Adipose tissue (tissue), 3 donors: ENCODE data around the gene ARHGEF11. TPM values are rescaled to one million over a fixed set of nuclear protein-coding genes. Genes with fewer than 3 reads are reported as not detected.

Experiments
- H3K27ac ChIP-seq: one replicate; pipeline ENCODE4 v1.5.1; 2013; ENCODE audit warnings: low read depth, low read length
- WGBS, 3 donors: extraction: QIAGEN DNeasy Blood & Tissue Kit; methylation state at CpG; one replicate each; pipeline ENCODE4 v1.1.7; 2013; 5-methylcytosine and 5-hydroxymethylcytosine counted together
- polyA plus RNA-seq, 3 donors: library from polyadenylated mRNA; stranded (reverse); fragments of 200-250 nt; gene quantifications; one replicate each; pipeline ENCODE4 v1.2.3, GENCODE V29; 2013
- donor health status: healthy with polysubstance abuse.
- donor health status: Bipolar disorder and iron deficiency.
- donor health status: healthy.

Gene ARHGEF11
- polyA plus RNA-seq, 3 donors: 7.2 to 18.1 (median 15.2) TPM

DNA sequence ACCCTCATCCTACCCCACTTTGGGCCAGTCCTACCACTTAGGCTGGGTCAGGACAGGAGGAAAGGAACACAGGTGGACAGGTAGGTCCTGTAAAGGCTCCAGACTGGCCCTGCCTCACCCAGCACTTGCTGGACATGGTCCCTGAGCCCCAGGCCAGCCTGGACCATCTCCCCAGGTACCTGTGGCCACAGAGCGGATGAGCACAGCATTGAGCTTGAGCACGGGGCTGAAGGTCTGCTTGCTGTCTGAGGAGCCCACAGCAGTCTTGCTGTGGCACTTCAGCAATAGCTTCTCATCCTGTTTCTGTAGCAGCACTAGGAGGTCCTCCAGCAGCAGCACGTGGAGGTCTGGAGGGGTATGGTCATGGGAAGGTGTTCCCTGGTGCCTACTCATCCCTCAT is 101.8 kb downstream of the ARHGEF11 start:
- no peak overlapping the region for H3K27ac ChIP-seq
- 90 to 94% (median 93%) methylated on average over 3 of the region's 3 CpGs for WGBS, 3 donors

GRCh38 chr1:156942576-156942975 is 103.0 kb downstream of the ARHGEF11 start:
- no peak overlapping the region for H3K27ac ChIP-seq
- 90 to 94% (median 92%) methylated on average over 7 of the region's 7 CpGs for WGBS, 3 donors

DNA sequence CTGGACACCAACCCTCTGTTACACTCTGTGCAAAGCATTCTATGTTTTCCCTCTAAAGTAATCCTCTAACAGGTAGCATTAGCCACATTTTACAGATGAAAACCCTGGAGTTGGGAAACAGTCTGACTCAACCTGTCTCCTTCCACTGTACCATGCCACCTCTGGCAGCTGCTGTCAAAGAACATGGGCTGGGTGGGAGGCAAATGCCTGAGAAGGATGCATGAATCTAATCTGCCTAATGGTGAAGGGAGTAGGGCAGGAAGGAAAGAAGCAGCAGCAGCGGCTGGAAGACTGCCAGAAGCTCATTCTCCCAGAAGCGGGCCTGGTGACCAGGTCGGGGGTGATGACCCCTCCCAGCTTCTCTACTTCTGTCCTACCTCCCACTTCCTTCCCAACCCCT is 103.4 kb downstream of the ARHGEF11 start:
- no peak overlapping the region for H3K27ac ChIP-seq
- 68 to 80% (median 79%) methylated on average over 3 of the region's 3 CpGs for WGBS, 3 donors

DNA sequence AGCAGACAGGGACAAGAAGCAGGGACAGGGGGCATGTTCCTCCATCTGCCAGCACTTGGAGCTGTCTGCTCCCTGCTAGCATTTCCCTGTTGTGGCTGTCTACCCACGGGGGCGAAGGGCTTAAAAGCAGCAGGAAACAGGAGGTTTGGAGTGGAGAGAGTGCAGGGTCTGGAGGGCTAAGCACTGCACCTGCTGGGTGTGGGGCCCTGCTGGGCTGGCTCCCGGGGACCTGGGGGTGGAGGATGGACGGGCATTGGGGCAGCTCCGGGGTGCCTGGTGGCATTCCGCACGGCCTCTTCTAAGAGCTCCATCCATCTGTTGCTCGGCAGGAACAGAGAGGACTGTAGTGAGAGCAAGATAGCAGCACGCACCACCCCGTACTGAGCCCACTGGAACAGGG is 103.9 kb downstream of the ARHGEF11 start:
- H3K27ac ChIP-seq: no peak overlapping the region
- 91 to 93% (median 92%) methylated on average over 10 of the region's 10 CpGs for WGBS, 3 donors

GRCh38 chr1:156939786-156940334 is 105.7 kb downstream of the ARHGEF11 start:
- H3K27ac ChIP-seq: no peak overlapping the region
- WGBS, 3 donors: 91 to 97% (median 93%) methylated on average over 13 of the region's 13 CpGs

DNA sequence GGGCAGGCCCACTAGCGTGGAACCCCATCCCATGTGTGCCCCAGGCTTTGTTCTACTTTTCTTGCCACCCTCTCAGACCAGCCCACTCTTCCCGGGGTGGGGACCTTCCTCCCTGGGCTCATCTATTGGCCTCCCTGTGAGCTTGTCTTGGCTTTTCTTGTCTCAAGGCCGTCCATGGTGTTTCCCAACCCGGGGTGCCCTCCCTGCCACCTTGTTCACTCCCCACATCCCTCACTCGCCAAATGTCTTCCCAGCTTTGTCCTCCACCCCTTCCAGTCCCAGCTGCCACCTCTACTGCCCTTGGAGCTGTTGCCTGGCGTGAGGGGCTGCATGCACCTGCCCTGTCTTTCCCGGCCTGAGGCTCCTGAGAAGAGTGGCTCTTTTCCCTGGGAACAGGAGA is 106.7 kb downstream of the ARHGEF11 start:
- WGBS, 3 donors: 71 to 86% (median 85%) methylated on average over 6 to 7 of the region's 7 CpGs
- no peak overlapping the region for H3K27ac ChIP-seq

DNA sequence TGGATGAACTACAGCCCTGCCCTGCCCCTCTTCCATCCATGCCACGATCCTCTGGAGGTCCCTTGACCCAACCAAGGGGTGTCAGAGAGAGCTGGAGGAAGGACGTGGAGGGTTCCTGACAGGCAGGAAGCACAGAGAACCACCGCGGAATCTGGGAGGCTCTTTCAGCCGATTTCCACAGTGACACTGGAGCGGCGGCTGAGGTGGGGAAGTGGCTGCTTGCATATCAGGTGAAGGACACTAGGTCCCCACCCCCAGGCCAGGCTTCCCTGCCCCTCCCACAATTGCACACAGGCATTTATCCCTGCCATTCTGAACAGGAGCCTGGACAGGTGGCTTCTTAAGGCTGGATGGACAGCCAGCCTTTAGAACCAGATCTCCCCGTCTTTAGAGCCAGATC is 107.7 kb downstream of the ARHGEF11 start:
- 68 to 82% (median 72%) methylated on average over 8 of the region's 8 CpGs for WGBS, 3 donors
- H3K27ac ChIP-seq: no peak overlapping the region

- WGBS, 3 donors: 76 to 86% (median 83%) methylated on average over 10 of the region's 10 CpGs
- H3K27ac ChIP-seq: no peak overlapping the region
Observed at GRCh38 chr1:156936721-156937220, 108.8 kb downstream of the ARHGEF11 start.

DNA sequence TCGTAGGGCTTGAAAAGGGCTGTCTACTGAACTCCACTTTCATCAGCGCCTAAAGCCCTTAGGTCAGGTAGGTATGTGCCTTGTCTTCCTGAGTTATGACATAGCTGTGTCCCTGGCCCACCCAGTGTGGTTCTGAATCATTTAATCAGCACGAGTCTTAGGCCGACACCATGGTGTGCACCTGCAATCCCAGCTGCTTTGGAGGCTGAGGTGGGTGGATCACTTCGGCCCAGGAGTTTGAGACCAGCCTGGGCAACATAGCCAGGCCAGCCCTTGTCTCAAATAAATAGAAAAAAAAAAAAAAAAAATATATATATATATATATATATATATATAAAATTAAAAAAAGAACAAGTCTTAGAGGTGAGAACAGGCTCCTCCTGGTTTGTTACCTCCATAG is 109.4 kb downstream of the ARHGEF11 start:
- WGBS, 3 donors: 92 to 95% (median 94%) methylated on average over 5 of the region's 5 CpGs
- no peak overlapping the region for H3K27ac ChIP-seq

- no peak overlapping the region for H3K27ac ChIP-seq
- WGBS, 3 donors: 86 to 90% (median 88%) methylated on average over 17 of the region's 17 CpGs
Observed at GRCh38 chr1:156935505-156936128, 109.9 kb downstream of the ARHGEF11 start.

DNA sequence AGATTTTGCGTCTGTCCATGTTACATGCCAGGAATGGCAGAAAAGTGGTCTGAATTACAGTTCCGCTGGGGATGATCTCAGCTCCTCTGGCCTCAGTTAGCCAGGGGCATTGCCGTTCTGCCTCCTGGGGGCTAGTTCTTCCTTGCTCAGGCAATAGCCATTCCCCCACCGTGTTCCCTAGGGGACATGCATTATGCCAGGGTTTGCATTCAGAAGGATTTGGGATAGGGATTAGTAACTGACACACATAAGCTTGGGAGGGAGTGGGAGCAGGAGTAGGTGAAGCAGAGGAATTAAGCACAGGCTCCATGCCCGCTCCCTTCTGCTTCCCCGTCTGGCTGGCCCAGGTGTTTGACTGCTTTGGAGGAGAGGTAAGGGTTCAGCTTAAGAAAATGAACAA is 112.4 kb downstream of the ARHGEF11 start:
- no peak overlapping the region for H3K27ac ChIP-seq
- 77 to 90% (median 85%) methylated on average over 6 of the region's 6 CpGs for WGBS, 3 donors

GRCh38 chr1:156931974-156932710 is 113.4 kb downstream of the ARHGEF11 start:
- WGBS, 3 donors: 52 to 74% (median 55%) methylated on average over 7 to 8 of the region's 8 CpGs
- H3K27ac ChIP-seq: no peak overlapping the region

GRCh38 chr1:156931211-156931952 is 114.2 kb downstream of the ARHGEF11 start:
- no peak overlapping the region for H3K27ac ChIP-seq
- WGBS, 3 donors: 43 to 55% (median 47%) methylated on average over 11 of the region's 11 CpGs

DNA sequence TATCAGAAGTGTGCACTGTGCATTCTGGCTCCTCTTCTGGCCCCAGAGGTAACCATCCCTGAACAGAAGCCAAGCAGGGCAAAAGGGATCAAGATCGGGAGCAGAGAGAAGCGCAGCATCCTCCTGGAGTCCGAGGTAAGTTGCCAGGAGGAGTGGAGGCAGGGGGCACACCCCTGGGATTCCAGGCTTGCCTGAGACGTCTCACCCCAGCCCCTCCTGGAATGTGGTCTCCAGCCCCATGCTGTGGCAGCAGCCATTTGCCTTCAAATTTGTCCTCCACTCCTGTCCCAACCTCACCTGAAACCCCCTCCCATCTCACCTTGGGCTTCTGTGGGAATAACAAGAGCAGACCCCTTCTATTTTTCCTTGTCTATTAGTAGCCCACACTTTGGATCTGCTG is 115.1 kb downstream of the ARHGEF11 start:
- WGBS, 3 donors: 55 to 72% (median 59%) methylated on average over 4 of the region's 4 CpGs
- no peak overlapping the region for H3K27ac ChIP-seq

DNA sequence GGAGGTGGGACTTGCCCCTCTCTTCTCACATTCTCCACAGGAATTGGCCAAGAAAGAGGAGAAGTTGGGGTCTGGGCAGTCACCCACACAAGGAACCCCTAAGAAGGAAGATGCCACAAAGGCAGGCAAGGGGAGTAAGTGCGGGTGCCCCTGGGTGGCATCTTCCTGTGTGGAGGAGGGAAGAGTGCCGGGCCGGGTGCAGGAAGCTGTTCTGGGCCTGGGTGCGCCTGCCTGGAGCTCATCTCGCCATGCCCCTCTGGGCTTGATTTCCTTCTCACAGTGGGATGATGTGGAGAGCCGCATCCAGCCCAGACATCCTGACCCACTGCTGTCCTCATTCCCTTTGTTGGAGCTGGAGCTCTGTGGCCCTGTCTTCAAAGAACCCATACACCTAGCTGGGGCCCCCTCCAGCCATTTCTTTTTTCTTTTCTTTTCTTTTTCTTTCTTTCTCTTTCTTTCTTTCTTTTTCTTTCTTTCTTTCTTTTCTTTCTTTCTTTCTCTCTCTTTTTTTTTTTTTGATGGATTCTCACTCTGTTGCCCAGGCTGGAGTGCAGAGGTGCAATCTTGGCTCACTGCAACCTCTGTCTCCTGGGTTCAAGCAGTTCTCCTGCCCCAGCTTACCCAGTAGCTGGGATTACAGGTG is 115.8 kb downstream of the ARHGEF11 start:
- WGBS, 3 donors: 44 to 65% (median 46%) methylated on average over 6 of the region's 6 CpGs
- H3K27ac ChIP-seq: no peak overlapping the region

DNA sequence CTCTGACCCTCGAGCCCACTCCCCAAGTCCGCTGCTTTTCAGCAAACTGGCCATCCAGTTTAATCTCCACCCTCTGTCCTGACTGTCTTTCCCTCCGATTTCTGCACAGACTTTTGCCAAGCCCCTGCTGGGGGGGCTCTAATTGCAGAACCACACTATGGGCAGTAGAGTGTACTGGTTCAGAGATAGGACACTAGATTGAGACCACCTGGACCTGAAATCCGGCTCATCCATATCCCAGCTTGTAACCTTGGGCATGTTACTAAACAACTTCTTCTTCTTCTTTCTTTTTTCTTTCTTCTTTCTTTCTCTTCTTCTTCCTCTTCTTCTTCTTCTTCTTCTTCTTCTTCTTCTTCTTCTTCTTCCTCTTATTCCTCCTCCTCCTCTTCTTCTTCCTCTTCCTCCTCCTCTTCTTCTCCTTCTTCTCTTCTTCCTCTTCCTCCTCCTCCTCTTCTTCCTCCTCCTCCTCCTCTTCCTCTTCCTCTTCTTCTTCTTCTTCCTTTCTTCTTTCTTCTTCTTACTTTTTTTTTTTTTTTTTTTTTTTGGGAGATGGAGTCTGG is 117.4 kb downstream of the ARHGEF11 start:
- WGBS, 3 donors: 9 to 10% (median 10%) methylated on average over 4 of the region's 4 CpGs

GRCh38 chr1:156927215-156928042 is 118.1 kb downstream of the ARHGEF11 start:
- no peak overlapping the region for H3K27ac ChIP-seq
- 6 to 8% (median 8%) methylated on average over 59 to 64 of the region's 64 CpGs for WGBS, 3 donors

More for the DNA sequence above, 117.4 kb downstream of the ARHGEF11 start:
- no peak overlapping the region for H3K27ac ChIP-seq
